K562 (cell line): ENCODE results near the gene SEMA3C. TPM values are rescaled to one million over a fixed set of nuclear protein-coding genes. Genes with fewer than 3 reads are reported as not detected.

Experiments used
- ATAC-seq: fragments of 200-7000 bp; cut with Tn5 transposase; 3 replicates; pipeline ENCODE4 v1.9.1; 2020; ENCODE audit warnings: moderate library complexity
- BruUV-seq: library from RNA; stranded (reverse); fragments of 400-500 nt; replicated peaks from 2 replicates; lab custom pipeline; 2021; lab: Mats Ljungman, UMichigan
- CTCF ChIA-PET: fragments of 300-600 bp; formaldehyde crosslinking; extraction: SDS; loops from one replicate; lab custom pipeline; 2021; ENCODE audit warnings: low intra/inter-chr PET ratio; lab: Yijun Ruan, JAX
- POLR2A ChIA-PET: fragments of 300-600, 350-650 bp; sonication (Branson Sonifier 250); formaldehyde crosslinking; extraction: SDS; loops from one replicate; lab custom pipeline; 2021; ENCODE audit warnings: antibody characterized with exemption, inconsistent platforms; lab: Yijun Ruan, JAX
- DNase-seq, 4 experiments: peaks; one replicate each; pipeline versions ENCODE4 v3.0.0 to v3.0.0-alpha.2; 2011 to 2018; ENCODE audit warnings: low spot score in 3 of 4, mixed read lengths in 3 of 4; ENCODE audit errors: extremely low read depth in 1 of 4
- FAIRE-seq: peaks from 2 replicates; lab custom pipeline; 2011; peaks lifted over from hg19 to GRCh38; lab: Jason Lieb, UNC
- H2AFZ ChIP-seq: 2 replicates; pipeline ENCODE4 v1.6.0; 2011; ENCODE audit warnings: low read depth, low read length, control low read depth, inconsistent platforms
- H3K27ac ChIP-seq: fragments of 200-600 bp; 3 replicates; pipeline ENCODE4 v1.8.0; 2011; ENCODE audit warnings: low read depth, mild to moderate bottlenecking, control low read depth, inconsistent platforms, low read length, moderate library complexity, mixed read lengths; ENCODE audit errors: extremely low read depth
- H3K27me3 ChIP-seq, 2 experiments: fragments of 300-600 bp in 1 of 2; 2 replicates in 1 of 2; 3 replicates in 1 of 2; pipeline versions ENCODE4 v1.6.0 to v1.8.0; 2011; ENCODE audit warnings: inconsistent platforms in 2 of 2, low read length in 2 of 2, mild to moderate bottlenecking in 1 of 2, mixed read lengths in 1 of 2, moderate library complexity in 1 of 2; ENCODE audit not compliant: control insufficient read depth in 2 of 2, insufficient read depth in 2 of 2
- H3K36me3 ChIP-seq: fragments of 300-600 bp; 3 replicates; pipeline ENCODE4 v1.8.0; 2011; ENCODE audit warnings: mild to moderate bottlenecking, low read length, inconsistent platforms; ENCODE audit not compliant: control insufficient read depth, insufficient read depth
- H3K4me1 ChIP-seq, 2 experiments: fragments of 200-600 bp in 1 of 2; replicated peaks in 1 of 2; 2 replicates in 1 of 2; 3 replicates in 1 of 2; pipeline versions ENCODE4 v1.5.1 to v1.8.0; 2011; ENCODE audit warnings: inconsistent platforms in 2 of 2, low read length in 2 of 2, mild to moderate bottlenecking in 1 of 2, mixed read lengths in 1 of 2, moderate library complexity in 1 of 2; ENCODE audit not compliant: control insufficient read depth in 2 of 2, insufficient read depth in 2 of 2
- H3K4me2 ChIP-seq: 2 replicates; pipeline ENCODE4 v1.6.1; 2011; ENCODE audit warnings: low read length, control low read depth, inconsistent platforms, mixed read lengths; ENCODE audit not compliant: insufficient read depth
- H3K4me3 ChIP-seq: fragments of 200-600 bp; sonication (generic), shearing (Covaris generic); 2 replicates; pipeline ENCODE4 v1.5.1; 2016; ENCODE audit warnings: control low read depth, inconsistent platforms
- H3K79me2 ChIP-seq: fragments of 200-600 bp; 3 replicates; pipeline ENCODE4 v1.8.0; 2011; ENCODE audit warnings: low read length, inconsistent platforms; ENCODE audit not compliant: control insufficient read depth, insufficient read depth
- H3K9ac ChIP-seq, 2 experiments: 2 replicates each; pipeline versions ENCODE4 v1.6.0 to v1.6.1; 2011; ENCODE audit warnings: low read depth in 2 of 2, low read length in 2 of 2, control low read depth in 1 of 2, inconsistent platforms in 1 of 2, mild to moderate bottlenecking in 1 of 2, mixed read lengths in 1 of 2; ENCODE audit not compliant: insufficient read depth in 1 of 2
- H3K9me1 ChIP-seq: one replicate; pipeline ENCODE4 v1.6.0; 2011; ENCODE audit warnings: inconsistent platforms, mild to moderate bottlenecking, low read length, moderate library complexity; ENCODE audit not compliant: control insufficient read depth, insufficient read depth
- H3K9me3 ChIP-seq: replicated peaks from 2 replicates; pipeline ENCODE4 v1.5.1; 2011; ENCODE audit warnings: low read depth, low read length, inconsistent platforms; ENCODE audit not compliant: control insufficient read depth, insufficient read depth
- H4K20me1 ChIP-seq: replicated peaks from 2 replicates; pipeline ENCODE4 v1.6.1; 2011; ENCODE audit warnings: low read length, inconsistent platforms, mixed read lengths; ENCODE audit not compliant: control insufficient read depth, insufficient read depth
- GABPA ChIP-seq: fragments of 200-800 bp; sonication (Bioruptor generic); conservative IDR thresholded peaks from 2 replicates; pipeline ENCODE4 v1.6.1; 2016; ENCODE audit warnings: low read depth, missing genetic modification characterization, missing compliant biosample characterization
- MECOM ChIP-seq: fragments of 250-450 bp; sonication (Bioruptor Pico); IDR thresholded peaks from 2 replicates; pipeline ENCODE4 v1.8.0; 2022; ENCODE audit warnings: inconsistent platforms
- PTBP1 ChIP-seq: fragments of 200-400 bp; formaldehyde crosslinking; IDR thresholded peaks from 2 replicates; pipeline ENCODE4 v1.6.1; 2017; ENCODE audit warnings: low read depth, low read length
- PYGO2 ChIP-seq: fragments of 450-650 bp; IDR thresholded peaks from 2 replicates; pipeline ENCODE4 v1.6.1; 2016; ENCODE audit warnings: mild to moderate bottlenecking, missing genetic modification characterization, moderate library complexity, missing compliant biosample characterization
- RBM22 ChIP-seq: fragments of 200-400 bp; formaldehyde crosslinking; IDR thresholded peaks from 2 replicates; pipeline ENCODE4 v1.6.1; 2018; ENCODE audit warnings: low read length, low read depth; ENCODE audit not compliant: poor library complexity, severe bottlenecking
- RFX7 ChIP-seq: fragments of 250-450 bp; sonication (Bioruptor Pico); IDR thresholded peaks from 2 replicates; pipeline ENCODE4 v1.5.1; 2021; ENCODE audit warnings: mild to moderate bottlenecking
- TBL1XR1 ChIP-seq, 2 experiments: IDR thresholded peaks; 2 replicates each; pipeline ENCODE4 v1.6.1; 2012; ENCODE audit warnings: improper control_type of control experiment in 2 of 2, low read length in 2 of 2, mild to moderate bottlenecking in 1 of 2
- ZNF165 ChIP-seq: fragments of 250-450 bp; sonication (Bioruptor Pico); IDR thresholded peaks from 2 replicates; pipeline ENCODE4 v1.4.0; 2020; ENCODE audit warnings: borderline replicate concordance
- WGBS: fragments of 100-300 bp; shearing (Covaris generic); methylation state at CpG from one replicate; pipeline ENCODE4 v1.1.6; 2016; ENCODE audit warnings: low coverage, mixed read lengths; ENCODE audit not compliant: insufficient coverage; ENCODE audit errors: missing lambda C conversion rate; 5-methylcytosine and 5-hydroxymethylcytosine counted together
- in situ Hi-C: fragments of 300-500 bp; cut with MboI; formaldehyde crosslinking; loops from 4 replicates; pipeline ENCODE4 v1.15.0; 2018; ENCODE audit warnings: inconsistent platforms, mixed read lengths
- intact Hi-C: fragments of 100-400 bp; cut with micrococcal nuclease; formaldehyde crosslinking; loops from 2 replicates; pipeline ENCODE4 v1.14.2; 2022
- polyA plus RNA-seq, 8 experiments: library from polyadenylated mRNA; depleted of rRNA in 4 of 8; stranded (reverse) in 5 of 8; unstranded in 3 of 8; fragments of >200 nt; fragmentation: Nextera tagmentation in 2 of 8; fragmentation: Illumina TruSeq in 1 of 8; extraction: Ambion mirVana in 2 of 8; extraction: Trizol in 1 of 8; gene quantifications; 2 replicates each; pipeline versions ENCODE4 v1.2.1 to v1.2.3, GENCODE V29; 2011 to 2014; ENCODE audit warnings: inconsistent platforms in 1 of 8, missing spikeins in 1 of 8
- total RNA-seq, 7 experiments: library from RNA; depleted of rRNA in 6 of 7; stranded (reverse); fragments of >200 nt in 6 of 7; fragmentation: Illumina TruSeq in 2 of 7; extraction: Trizol in 2 of 7; gene quantifications; 2 replicates each; pipeline versions ENCODE4 v1.2.1 to v1.2.3, GENCODE V29; 2011 to 2021; ENCODE audit warnings: low replicate concordance in 1 of 7
- TF ChIP-seq, protein P1 (sequence below): fragments of 450-650 bp; conservative IDR thresholded peaks from 2 replicates; pipeline ENCODE4 v1.6.1; 2016; ENCODE audit warnings: missing genetic modification characterization, low read depth, mild to moderate bottlenecking, missing compliant biosample characterization, moderate library complexity
- TF ChIP-seq, protein P2 (sequence below): sonication (generic); formaldehyde crosslinking; IDR thresholded peaks from 2 replicates; pipeline ENCODE4 v1.8.0; 2022; ENCODE audit warnings: mild to moderate bottlenecking, missing genetic modification reagents
- TF ChIP-seq, protein P3 (sequence below): sonication (generic); formaldehyde crosslinking; IDR thresholded peaks from 2 replicates; pipeline ENCODE4 v1.8.0; 2022; ENCODE audit warnings: mild to moderate bottlenecking, missing genetic modification reagents
- TF ChIP-seq, protein P4 (sequence below), 2 experiments: fragments of 450-650 bp; conservative IDR thresholded peaks; 2 replicates each; pipeline ENCODE4 v1.6.1; 2017; ENCODE audit warnings: mild to moderate bottlenecking in 2 of 2, moderate library complexity in 2 of 2

The SEMA3C gene
- total and polyA plus RNA-seq, 9 of the 15 experiments (the other 6 are each of a cell fraction or from before 2014, with no cell fraction given): 0.04 to 0.36 (median 0.12) TPM; not detected in 3

DNA sequence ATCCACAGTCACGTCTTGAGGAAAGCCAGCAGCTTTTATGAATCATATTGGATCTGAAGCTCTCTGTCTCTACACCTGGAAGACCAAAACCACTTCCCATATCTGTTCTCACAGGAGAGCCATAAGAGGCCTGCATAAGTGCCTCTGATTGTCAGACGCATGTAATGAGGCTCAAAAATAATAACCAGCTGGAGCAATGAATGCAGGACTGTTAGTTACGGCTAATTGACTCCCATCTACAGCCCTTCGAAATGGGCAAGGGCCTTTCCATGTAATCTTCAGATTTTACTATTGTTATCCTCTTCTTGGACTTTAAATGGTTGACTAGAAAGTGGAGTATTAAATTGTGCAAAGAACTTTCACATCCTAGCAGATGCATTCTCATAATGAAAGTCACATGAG lies 4.4 kb upstream of the SEMA3C start:
- CTCF ChIA-PET: no interaction called here
- POLR2A ChIA-PET: no interaction called here
- H3K9ac ChIP-seq: no peak overlapping the region
- TF ChIP-seq RBM22 (no peak), PYGO2 (tag) (no peak), RFX7 (no peak), GABPA (no peak), ZNF165 (CRISPR knock-in tag) (no peak), TBL1XR1 (IDR thresholded peaks at IDR 0.05; ENCODE audit: low read length in 2 of 2) (no peak), PTBP1 (no peak), MECOM (CRISPR knock-in tag) (no peak)
- TF ChIP-seq, protein P1, sequence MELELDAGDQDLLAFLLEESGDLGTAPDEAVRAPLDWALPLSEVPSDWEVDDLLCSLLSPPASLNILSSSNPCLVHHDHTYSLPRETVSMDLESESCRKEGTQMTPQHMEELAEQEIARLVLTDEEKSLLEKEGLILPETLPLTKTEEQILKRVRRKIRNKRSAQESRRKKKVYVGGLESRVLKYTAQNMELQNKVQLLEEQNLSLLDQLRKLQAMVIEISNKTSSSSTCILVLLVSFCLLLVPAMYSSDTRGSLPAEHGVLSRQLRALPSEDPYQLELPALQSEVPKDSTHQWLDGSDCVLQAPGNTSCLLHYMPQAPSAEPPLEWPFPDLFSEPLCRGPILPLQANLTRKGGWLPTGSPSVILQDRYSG: no peak
- TF ChIP-seq, protein P2, sequence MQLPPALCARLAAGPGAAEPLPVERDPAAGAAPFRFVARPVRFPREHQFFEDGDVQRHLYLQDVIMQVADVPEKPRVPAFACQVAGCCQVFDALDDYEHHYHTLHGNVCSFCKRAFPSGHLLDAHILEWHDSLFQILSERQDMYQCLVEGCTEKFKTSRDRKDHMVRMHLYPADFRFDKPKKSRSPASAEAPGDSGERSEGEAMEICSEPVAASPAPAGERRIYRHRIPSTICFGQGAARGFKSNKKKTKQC (CRISPR knock-in tag): no peak
- TF ChIP-seq, protein P3, sequence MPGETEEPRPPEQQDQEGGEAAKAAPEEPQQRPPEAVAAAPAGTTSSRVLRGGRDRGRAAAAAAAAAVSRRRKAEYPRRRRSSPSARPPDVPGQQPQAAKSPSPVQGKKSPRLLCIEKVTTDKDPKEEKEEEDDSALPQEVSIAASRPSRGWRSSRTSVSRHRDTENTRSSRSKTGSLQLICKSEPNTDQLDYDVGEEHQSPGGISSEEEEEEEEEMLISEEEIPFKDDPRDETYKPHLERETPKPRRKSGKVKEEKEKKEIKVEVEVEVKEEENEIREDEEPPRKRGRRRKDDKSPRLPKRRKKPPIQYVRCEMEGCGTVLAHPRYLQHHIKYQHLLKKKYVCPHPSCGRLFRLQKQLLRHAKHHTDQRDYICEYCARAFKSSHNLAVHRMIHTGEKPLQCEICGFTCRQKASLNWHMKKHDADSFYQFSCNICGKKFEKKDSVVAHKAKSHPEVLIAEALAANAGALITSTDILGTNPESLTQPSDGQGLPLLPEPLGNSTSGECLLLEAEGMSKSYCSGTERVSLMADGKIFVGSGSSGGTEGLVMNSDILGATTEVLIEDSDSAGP (CRISPR knock-in tag): no peak
- TF ChIP-seq, protein P4, sequence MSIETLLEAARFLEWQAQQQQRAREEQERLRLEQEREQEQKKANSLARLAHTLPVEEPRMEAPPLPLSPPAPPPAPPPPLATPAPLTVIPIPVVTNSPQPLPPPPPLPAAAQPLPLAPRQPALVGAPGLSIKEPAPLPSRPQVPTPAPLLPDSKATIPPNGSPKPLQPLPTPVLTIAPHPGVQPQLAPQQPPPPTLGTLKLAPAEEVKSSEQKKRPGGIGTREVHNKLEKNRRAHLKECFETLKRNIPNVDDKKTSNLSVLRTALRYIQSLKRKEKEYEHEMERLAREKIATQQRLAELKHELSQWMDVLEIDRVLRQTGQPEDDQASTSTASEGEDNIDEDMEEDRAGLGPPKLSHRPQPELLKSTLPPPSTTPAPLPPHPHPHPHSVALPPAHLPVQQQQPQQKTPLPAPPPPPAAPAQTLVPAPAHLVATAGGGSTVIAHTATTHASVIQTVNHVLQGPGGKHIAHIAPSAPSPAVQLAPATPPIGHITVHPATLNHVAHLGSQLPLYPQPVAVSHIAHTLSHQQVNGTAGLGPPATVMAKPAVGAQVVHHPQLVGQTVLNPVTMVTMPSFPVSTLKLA (conservative IDR thresholded peaks at IDR 0.05): no peak
- DNase-seq (no peak), FAIRE-seq (no peak), ATAC-seq (no peak)
- no peaks in the 10 kb centered on the region for H3K9me1 ChIP-seq
- intact Hi-C loops (loop anchor here (5.0 kb wide), 1 partner anchor 334 kb away; no protein-coding TSS in a partner anchor), in situ Hi-C loops (loop anchor here (25.0 kb wide), 1 partner anchor 539 kb away; no protein-coding TSS in a partner anchor)
- no peak overlapping the region for H3K4me3 ChIP-seq
- BruUV-seq: no TSS peak
- no peaks in the 10 kb centered on the region for H4K20me1 ChIP-seq
- H3K9me3 ChIP-seq: no peaks in the 10 kb centered on the region
- peaks cover 0 to 6% of the 10 kb centered on the region in 2 experiments; a peak in 2 of 5 replicates for H3K4me1 ChIP-seq
- H3K27me3 ChIP-seq: no peaks in the 10 kb centered on the region
- no peak overlapping the region for H3K4me2 ChIP-seq
- no peak overlapping the region for H3K27ac ChIP-seq
- H3K79me2 ChIP-seq: no peaks in the 10 kb centered on the region
- WGBS: 19% methylated on average over 4 of the region's 4 CpGs
- no peaks in the 10 kb centered on the region for H3K36me3 ChIP-seq
- H2AFZ ChIP-seq: no peak overlapping the region
